MCF 10A (cell line): ENCODE results near the gene TGOLN2. TPM values are rescaled to one million over a fixed set of nuclear protein-coding genes. Genes with fewer than 3 reads are reported as not detected.

ENCODE experiments used
- BruUV-seq: library from RNA; stranded (reverse); fragments of 400-500 nt; replicated peaks from 2 replicates; lab custom pipeline; 2021; lab: Mats Ljungman, UMichigan
- CTCF ChIA-PET: fragments of 300-600 bp; sonication (Branson Sonifier 250); formaldehyde crosslinking; extraction: SDS; loops from one replicate; lab custom pipeline; 2021; ENCODE audit warnings: antibody characterized with exemption, inconsistent platforms; lab: Yijun Ruan, JAX
- POLR2A ChIA-PET: fragments of 300-600, 350-650 bp; sonication (Branson Sonifier 250); formaldehyde crosslinking; extraction: SDS; loops from one replicate; lab custom pipeline; 2020; ENCODE audit warnings: antibody characterized with exemption, inconsistent platforms; lab: Yijun Ruan, JAX
- DNase-seq: peaks from one replicate; pipeline ENCODE4 v3.0.0-alpha.2; 2018; ENCODE audit not compliant: unreplicated experiment
- H3K27ac Mint-ChIP-seq: one replicate; pipeline ENCODE4 v1.8.0; 2022; ENCODE audit warnings: mild to moderate bottlenecking, low read depth, mixed read lengths; ENCODE audit not compliant: unreplicated experiment
- H3K27me3 Mint-ChIP-seq: one replicate; pipeline ENCODE4 v1.8.0; 2022; ENCODE audit warnings: mixed read lengths; ENCODE audit not compliant: insufficient read depth, unreplicated experiment
- H3K36me3 Mint-ChIP-seq: one replicate; pipeline ENCODE4 v1.8.0; 2022; ENCODE audit warnings: mild to moderate bottlenecking, moderate library complexity, mixed read lengths; ENCODE audit not compliant: insufficient read depth, unreplicated experiment
- H3K4me1 Mint-ChIP-seq: one replicate; pipeline ENCODE4 v1.8.0; 2022; ENCODE audit warnings: mixed read lengths; ENCODE audit not compliant: insufficient read depth, unreplicated experiment
- H3K4me3 Mint-ChIP-seq: one replicate; pipeline ENCODE4 v1.8.0; 2022; ENCODE audit warnings: mild to moderate bottlenecking, moderate library complexity, mixed read lengths; ENCODE audit not compliant: unreplicated experiment
- H3K9me3 Mint-ChIP-seq: one replicate; pipeline ENCODE4 v1.8.0; 2022; ENCODE audit warnings: mixed read lengths; ENCODE audit not compliant: unreplicated experiment
- intact Hi-C: fragments of 100-400 bp; cut with micrococcal nuclease; formaldehyde crosslinking; loops from 2 replicates; pipeline ENCODE4 v1.14.1; 2022
- total RNA-seq: library from RNA; stranded (reverse); gene quantifications from 2 replicates; pipeline ENCODE4 v1.2.3, GENCODE V29; 2022
- TF ChIP-seq, protein P1 (sequence below): fragments of 200-600 bp; IDR thresholded peaks from one replicate; pipeline ENCODE4 v1.8.0; 2022; ENCODE audit warnings: antibody characterized with exemption, mild to moderate bottlenecking; ENCODE audit not compliant: unreplicated experiment

The TGOLN2 gene
- total RNA-seq, 1 experiment from 2014 or later: 62.9 TPM

DNA sequence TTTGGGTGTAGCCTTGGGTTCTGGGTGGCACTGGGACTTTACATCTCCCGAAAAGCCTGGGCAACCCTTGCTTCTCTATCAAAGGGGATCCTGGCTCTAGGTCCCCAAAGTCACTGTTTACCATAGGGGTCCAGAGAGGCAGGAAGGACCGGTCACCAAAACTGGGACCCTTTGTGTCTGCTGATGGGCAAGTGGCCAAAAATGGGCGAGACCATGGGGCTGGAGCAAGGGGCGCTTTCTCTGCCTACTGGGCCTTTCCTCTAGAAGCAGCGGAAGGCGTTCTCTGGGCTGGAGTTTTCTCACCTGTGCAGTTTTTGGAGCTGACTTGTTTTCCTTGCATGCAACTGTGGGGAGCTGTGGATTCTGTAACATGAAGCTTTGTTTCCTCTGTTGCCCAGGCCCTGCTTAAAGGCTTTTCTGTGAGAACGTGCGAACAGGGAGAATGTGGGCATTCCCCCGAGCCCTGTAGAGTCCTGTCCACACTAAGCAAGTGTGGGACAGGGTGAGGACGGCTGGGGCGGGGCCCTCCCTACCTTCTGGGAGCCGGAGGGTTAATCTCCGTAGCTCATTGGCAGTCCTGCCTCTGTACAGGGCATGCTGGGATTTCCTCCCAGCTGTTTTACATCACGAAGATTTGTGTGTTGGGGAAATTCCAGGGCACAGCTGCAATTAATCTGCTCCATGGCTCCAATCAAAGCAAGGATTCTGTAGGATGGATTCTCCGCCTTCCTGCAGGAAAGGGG, 50.2 kb downstream of the TGOLN2 start:
- ChIA-PET CTCF (interaction anchor here (0.6 to 2.0 kb wide), 4 partner anchors 11 to 772 kb away, joined by 3 to 8 read pairs (median 5); no protein-coding TSS in a partner anchor), POLR2A (no interaction called here)
- BruUV-seq: no TSS peak
- no peaks in the 10 kb centered on the region for H3K27me3 Mint-ChIP-seq
- no peaks in the 10 kb centered on the region for H3K36me3 Mint-ChIP-seq
- no peak for DNase-seq
- no peak overlapping the region for H3K27ac Mint-ChIP-seq
- no peaks in the 10 kb centered on the region for H3K9me3 Mint-ChIP-seq
- intact Hi-C loops: no loop called here
- TF ChIP-seq, protein P1, sequence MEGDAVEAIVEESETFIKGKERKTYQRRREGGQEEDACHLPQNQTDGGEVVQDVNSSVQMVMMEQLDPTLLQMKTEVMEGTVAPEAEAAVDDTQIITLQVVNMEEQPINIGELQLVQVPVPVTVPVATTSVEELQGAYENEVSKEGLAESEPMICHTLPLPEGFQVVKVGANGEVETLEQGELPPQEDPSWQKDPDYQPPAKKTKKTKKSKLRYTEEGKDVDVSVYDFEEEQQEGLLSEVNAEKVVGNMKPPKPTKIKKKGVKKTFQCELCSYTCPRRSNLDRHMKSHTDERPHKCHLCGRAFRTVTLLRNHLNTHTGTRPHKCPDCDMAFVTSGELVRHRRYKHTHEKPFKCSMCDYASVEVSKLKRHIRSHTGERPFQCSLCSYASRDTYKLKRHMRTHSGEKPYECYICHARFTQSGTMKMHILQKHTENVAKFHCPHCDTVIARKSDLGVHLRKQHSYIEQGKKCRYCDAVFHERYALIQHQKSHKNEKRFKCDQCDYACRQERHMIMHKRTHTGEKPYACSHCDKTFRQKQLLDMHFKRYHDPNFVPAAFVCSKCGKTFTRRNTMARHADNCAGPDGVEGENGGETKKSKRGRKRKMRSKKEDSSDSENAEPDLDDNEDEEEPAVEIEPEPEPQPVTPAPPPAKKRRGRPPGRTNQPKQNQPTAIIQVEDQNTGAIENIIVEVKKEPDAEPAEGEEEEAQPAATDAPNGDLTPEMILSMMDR: no peak
- peaks cover 7% of the 10 kb centered on the region for H3K4me1 Mint-ChIP-seq
- H3K4me3 Mint-ChIP-seq: no peak overlapping the region

- Mint-ChIP-seq H3K4me3 (no peak overlapping the region), H3K27me3 (no peaks in the 10 kb centered on the region), H3K9me3 (no peaks in the 10 kb centered on the region), H3K4me1 (peaks cover 7% of the 10 kb centered on the region), H3K27ac (no peak overlapping the region), H3K36me3 (no peaks in the 10 kb centered on the region)
- ChIA-PET CTCF (interaction anchor here (0.6 to 12.6 kb wide), 3 partner anchors 10 to 235 kb away, joined by 3 to 175 read pairs (median 8); no protein-coding TSS in a partner anchor), POLR2A (interaction anchor here (2.3 kb wide), 1 partner anchor 11 kb away, joined by 6 read pairs; no protein-coding TSS in a partner anchor)
- no TSS peak for BruUV-seq
- intact Hi-C loops: no loop called here
- no peak for DNase-seq
- TF ChIP-seq, protein P1: no peak
Measured at GRCh38 chr2:85276571-85277118, 51.1 kb downstream of the TGOLN2 start.

- TF ChIP-seq, protein P1: no peak
Measured at GRCh38 chr2:85275984-85276540, 51.7 kb downstream of the TGOLN2 start.

More at GRCh38 chr2:85275984-85276540, 51.7 kb downstream of the TGOLN2 start:
- Mint-ChIP-seq H3K9me3 (no peaks in the 10 kb centered on the region), H3K27ac (no peak overlapping the region), H3K27me3 (no peaks in the 10 kb centered on the region), H3K36me3 (no peaks in the 10 kb centered on the region), H3K4me3 (no peak overlapping the region), H3K4me1 (peaks cover 7% of the 10 kb centered on the region)
- no TSS peak for BruUV-seq
- ChIA-PET POLR2A (interaction anchor here (2.3 kb wide), 1 partner anchor 12 kb away, joined by 6 read pairs; no protein-coding TSS in a partner anchor), CTCF (interaction anchor here (0.6 to 12.6 kb wide), 6 partner anchors 10 to 376 kb away, joined by 3 to 175 read pairs (median 6); no protein-coding TSS in a partner anchor)
- DNase-seq: no peak
- intact Hi-C loops: no loop called here
